Loucy (cell line): ENCODE measurements around the gene RHEBL1.

Source experiments
- CTCF ChIP-seq: fragments of 200-600 bp; sonication (generic); conservative IDR thresholded peaks from 2 replicates; pipeline ENCODE4 v1.5.1; 2014; ENCODE audit warnings: mild to moderate bottlenecking, antibody characterized with exemption, low read length
- EZH2phosphoT487 ChIP-seq: fragments of 200-600 bp; IDR thresholded peaks from 2 replicates; pipeline ENCODE4 v1.6.1; 2018; ENCODE audit warnings: antibody characterized with exemption, mild to moderate bottlenecking, moderate library complexity, borderline replicate concordance

- TF ChIP-seq CTCF (no peak), EZH2phosphoT487 (no peak)
Measured at GRCh38 chr12:49036029-49036428, 33.8 kb downstream of the RHEBL1 start.
